ENCODE measurements around the gene MME.

GRCh38 chr3:155196131-155197021, 116.3 kb downstream of the MME start:
- TF ChIP-seq GATA2 (IDR thresholded peaks at IDR 0.05; ENCODE audit: low read depth, low read length) (no peak), GATA3 (IDR thresholded peaks at IDR 0.05; ENCODE audit: low read depth, low read length) (no peak)

All from SH-SY5Y (cell line).